Keratinocyte (primary cell): ENCODE data around the gene LTBR. TPM values are rescaled to one million over a fixed set of nuclear protein-coding genes. Genes with fewer than 3 reads are reported as not detected.

Experiments used
- DNase-seq: peaks from one replicate; pipeline ENCODE4 v3.0.0-alpha.2; 2011; ENCODE audit warnings: low read depth, missing footprints, low spot score
- FAIRE-seq: peaks from 2 replicates; lab custom pipeline; 2011; peaks lifted over from hg19 to GRCh38; lab: Jason Lieb, UNC
- H2AFZ ChIP-seq: 2 replicates; pipeline ENCODE4 v1.6.0; 2012; ENCODE audit warnings: low read length, control low read depth, inconsistent platforms; ENCODE audit not compliant: control insufficient read depth
- H3K27ac ChIP-seq: 2 replicates; pipeline ENCODE4 v1.5.1; 2011; ENCODE audit warnings: low read length; ENCODE audit not compliant: control insufficient read depth, insufficient read depth
- H3K27me3 ChIP-seq: 3 replicates; pipeline ENCODE4 v1.6.0; 2011; ENCODE audit warnings: low read length; ENCODE audit not compliant: control insufficient read depth, insufficient read depth; ENCODE audit errors: extremely low read depth
- H3K36me3 ChIP-seq, 2 experiments: 2 replicates in 1 of 2; 3 replicates in 1 of 2; pipeline ENCODE4 v1.5.1; 2011; ENCODE audit warnings: low read length in 2 of 2, mild to moderate bottlenecking in 1 of 2; ENCODE audit not compliant: control insufficient read depth in 2 of 2, insufficient read depth in 2 of 2; ENCODE audit errors: extremely low read depth in 1 of 2
- H3K4me1 ChIP-seq: 3 replicates; pipeline ENCODE4 v1.5.1; 2011; ENCODE audit warnings: low read length; ENCODE audit not compliant: control insufficient read depth, insufficient read depth; ENCODE audit errors: extremely low read depth
- H3K4me2 ChIP-seq: 3 replicates; pipeline ENCODE4 v1.6.0; 2011; ENCODE audit warnings: low read depth, low read length; ENCODE audit not compliant: control insufficient read depth, insufficient read depth; ENCODE audit errors: extremely low read depth
- H3K4me3 ChIP-seq, 3 experiments: fragments of 200-600 bp in 1 of 3; sonication (generic) in 1 of 3; 2 replicates in 2 of 3; 3 replicates in 1 of 3; pipeline ENCODE4 v1.5.1; 2011 to 2016; ENCODE audit warnings: low read length in 3 of 3, mild to moderate bottlenecking in 3 of 3, control low read depth in 2 of 3, inconsistent platforms in 1 of 3, low read depth in 1 of 3, mixed read lengths in 1 of 3, mixed run types in 1 of 3, moderate library complexity in 1 of 3; ENCODE audit not compliant: control insufficient read depth in 2 of 3, insufficient read depth in 2 of 3; ENCODE audit errors: extremely low read depth in 1 of 3
- H3K79me2 ChIP-seq: 2 replicates; pipeline ENCODE4 v1.6.0; 2012; ENCODE audit warnings: low read length; ENCODE audit not compliant: control insufficient read depth, insufficient read depth
- H3K9ac ChIP-seq: 3 replicates; pipeline ENCODE4 v1.6.0; 2011; ENCODE audit warnings: low read length; ENCODE audit not compliant: control insufficient read depth, insufficient read depth; ENCODE audit errors: extremely low read depth
- H3K9me1 ChIP-seq: 3 replicates; pipeline ENCODE4 v1.6.0; 2011; ENCODE audit warnings: low read length; ENCODE audit not compliant: control insufficient read depth, insufficient read depth; ENCODE audit errors: extremely low read depth
- H3K9me3 ChIP-seq: 2 replicates; pipeline ENCODE4 v1.5.1; 2012; ENCODE audit warnings: low read depth, low read length; ENCODE audit not compliant: control insufficient read depth
- H4K20me1 ChIP-seq: 3 replicates; pipeline ENCODE4 v1.6.0; 2011; ENCODE audit warnings: low read length; ENCODE audit not compliant: control insufficient read depth, insufficient read depth; ENCODE audit errors: extremely low read depth
- EZH2 ChIP-seq: IDR thresholded peaks from one replicate; pipeline ENCODE4 v1.6.1; 2012; ENCODE audit warnings: inconsistent platforms, mild to moderate bottlenecking, low read length, moderate library complexity
- dilution Hi-C: fragments of 300-500 bp; cut with MboI; formaldehyde crosslinking; loops from one replicate; pipeline ENCODE4 v1.7.0; 2020; ENCODE audit warnings: low sequenced_read_pairs; ENCODE audit not compliant: extremely low pct_ligation_motif_present
- polyA plus RNA-seq, 5 experiments: library from polyadenylated mRNA; depleted of rRNA in 3 of 5; stranded (reverse) in 3 of 5; stranded (forward) in 1 of 5; unstranded in 1 of 5; fragments of >200 nt; gene quantifications; 1 replicate in 1 of 5; 2 replicates in 3 of 5; 3 replicates in 1 of 5; pipeline versions ENCODE4 v1.2.1 to v1.2.3, GENCODE V29; 2011 to 2012; ENCODE audit warnings: missing spikeins in 2 of 5, low read depth in 1 of 5, low replicate concordance in 1 of 5
- TF ChIP-seq, protein P1 (sequence below), 3 experiments: IDR thresholded peaks in 1 of 3; conservative IDR thresholded peaks in 1 of 3; optimal IDR thresholded peaks in 1 of 3; 2 replicates in 2 of 3; 3 replicates in 1 of 3; pipeline versions ENCODE3 to v1.5.1; 2011; ENCODE audit warnings: low read length in 3 of 3, mild to moderate bottlenecking in 3 of 3, moderate library complexity in 2 of 3, control low read depth in 1 of 3, inconsistent platforms in 1 of 3; ENCODE audit not compliant: insufficient read depth in 2 of 3; ENCODE audit errors: extremely low read depth in 1 of 3

Gene LTBR
- polyA plus RNA-seq, 1 donor (not counting 4 experiments of a cell fraction or from before 2014, with no cell fraction given) = 42.7 TPM

DNA sequence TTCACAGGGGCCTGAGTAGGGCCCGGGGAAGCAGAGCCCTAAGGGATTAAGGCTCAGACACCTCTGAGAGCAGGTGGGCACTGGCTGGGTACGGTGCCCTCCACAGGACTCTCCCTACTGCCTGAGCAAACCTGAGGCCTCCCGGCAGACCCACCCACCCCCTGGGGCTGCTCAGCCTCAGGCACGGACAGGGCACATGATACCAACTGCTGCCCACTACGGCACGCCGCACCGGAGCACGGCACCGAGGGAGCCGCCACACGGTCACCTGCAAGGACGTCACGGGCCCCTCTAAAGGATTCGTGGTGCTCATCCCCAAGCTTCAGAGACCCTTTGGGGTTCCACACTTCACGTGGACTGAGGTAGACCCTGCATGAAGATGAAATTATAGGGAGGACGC lies 7.1 kb downstream of the LTBR start:
- FAIRE-seq (no peak), DNase-seq (no peak)
- Histone ChIP-seq H3K36me3 (peaks cover 36 to 65% of the 10 kb centered on the region in 2 experiments), H3K9ac (no peak overlapping the region), H3K79me2 (peaks cover 29% of the 10 kb centered on the region), H3K4me1 (peaks cover 17% of the 10 kb centered on the region), H4K20me1 (no peaks in the 10 kb centered on the region), H3K27me3 (no peaks in the 10 kb centered on the region), H2AFZ (no peak overlapping the region), H3K27ac (no peak overlapping the region), H3K9me3 (no peaks in the 10 kb centered on the region), H3K4me3 (no peak overlapping the region), H3K9me1 (peaks cover 5% of the 10 kb centered on the region), H3K4me2 (no peak overlapping the region)
- dilution Hi-C loops = no loop called here
- no peak for TF ChIP-seq EZH2
- TF ChIP-seq, protein P1, sequence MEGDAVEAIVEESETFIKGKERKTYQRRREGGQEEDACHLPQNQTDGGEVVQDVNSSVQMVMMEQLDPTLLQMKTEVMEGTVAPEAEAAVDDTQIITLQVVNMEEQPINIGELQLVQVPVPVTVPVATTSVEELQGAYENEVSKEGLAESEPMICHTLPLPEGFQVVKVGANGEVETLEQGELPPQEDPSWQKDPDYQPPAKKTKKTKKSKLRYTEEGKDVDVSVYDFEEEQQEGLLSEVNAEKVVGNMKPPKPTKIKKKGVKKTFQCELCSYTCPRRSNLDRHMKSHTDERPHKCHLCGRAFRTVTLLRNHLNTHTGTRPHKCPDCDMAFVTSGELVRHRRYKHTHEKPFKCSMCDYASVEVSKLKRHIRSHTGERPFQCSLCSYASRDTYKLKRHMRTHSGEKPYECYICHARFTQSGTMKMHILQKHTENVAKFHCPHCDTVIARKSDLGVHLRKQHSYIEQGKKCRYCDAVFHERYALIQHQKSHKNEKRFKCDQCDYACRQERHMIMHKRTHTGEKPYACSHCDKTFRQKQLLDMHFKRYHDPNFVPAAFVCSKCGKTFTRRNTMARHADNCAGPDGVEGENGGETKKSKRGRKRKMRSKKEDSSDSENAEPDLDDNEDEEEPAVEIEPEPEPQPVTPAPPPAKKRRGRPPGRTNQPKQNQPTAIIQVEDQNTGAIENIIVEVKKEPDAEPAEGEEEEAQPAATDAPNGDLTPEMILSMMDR (optimal IDR thresholded peaks at IDR 0.05 in 1 of 3, IDR thresholded peaks at IDR 0.05 in 1 of 3, conservative IDR thresholded peaks at IDR 0.05 in 1 of 3; ENCODE audit: extremely low read depth in 1 of 3, insufficient read depth in 2 of 3, low read length in 3 of 3) = no peak

DNA sequence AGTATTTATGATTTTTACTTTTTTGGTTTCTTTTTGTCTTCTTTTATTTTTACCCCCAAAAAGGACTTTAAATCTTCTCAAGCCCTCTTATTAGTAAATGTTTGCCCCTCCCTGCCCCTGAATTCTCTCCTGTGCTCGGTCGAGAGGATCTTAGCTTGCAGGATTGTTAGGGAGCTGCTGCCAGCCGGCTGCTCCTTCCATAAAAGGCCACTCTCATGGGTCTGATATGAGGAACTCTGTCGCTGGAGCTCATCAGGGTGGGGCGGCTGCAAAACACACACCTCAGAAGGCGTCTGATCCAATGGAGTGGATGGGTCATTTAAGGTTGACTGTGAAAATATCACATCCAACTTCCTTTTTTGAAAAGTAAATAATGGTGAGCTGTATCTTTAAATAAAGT lies 8.5 kb downstream of the LTBR start:
- TF ChIP-seq, protein P1 (optimal IDR thresholded peaks at IDR 0.05 in 1 of 3, IDR thresholded peaks at IDR 0.05 in 1 of 3, conservative IDR thresholded peaks at IDR 0.05 in 1 of 3; ENCODE audit: extremely low read depth in 1 of 3, insufficient read depth in 2 of 3, low read length in 3 of 3) = no peak
- no peak for TF ChIP-seq EZH2
- H3K9ac ChIP-seq = no peak overlapping the region
- peaks cover 18% of the 10 kb centered on the region for H3K79me2 ChIP-seq
- no peak overlapping the region for H3K4me2 ChIP-seq
- H3K4me3 ChIP-seq = no peak overlapping the region
- no peaks in the 10 kb centered on the region for H3K9me3 ChIP-seq
- no peaks in the 10 kb centered on the region for H3K27me3 ChIP-seq
- no peak for FAIRE-seq
- dilution Hi-C loops = no loop called here
- no peak overlapping the region for H3K27ac ChIP-seq
- H3K36me3 ChIP-seq = peaks cover 32 to 51% of the 10 kb centered on the region in 2 experiments
- no peaks in the 10 kb centered on the region for H3K9me1 ChIP-seq
- H4K20me1 ChIP-seq = no peaks in the 10 kb centered on the region
- H2AFZ ChIP-seq = no peak overlapping the region
- no peak for DNase-seq
- H3K4me1 ChIP-seq = peaks cover 3% of the 10 kb centered on the region
